WTC11 (cell line): ENCODE measurements around the gene FBXL4. TPM values are rescaled to one million over a fixed set of nuclear protein-coding genes. Genes with fewer than 3 reads are reported as not detected.
"Not testable (repeated sequence)": the region's sequence is repeated elsewhere in the genome, so short reads cannot be mapped to it uniquely, and the experiment has no call there.

Source experiments
- ATAC-seq: fragments of 200-7000 bp; cut with Tn5 transposase; 2 replicates; pipeline ENCODE4 v1.10.0; 2021; ENCODE audit warnings: mild to moderate bottlenecking, moderate library complexity
- CTCF ChIA-PET: fragments of 300-600 bp; sonication (Branson Sonifier 250); formaldehyde crosslinking; loops from one replicate; lab custom pipeline; 2021; ENCODE audit warnings: antibody characterized with exemption; lab: Charles Lee
- POLR2A ChIA-PET: fragments of 350-600 bp; sonication (Branson Sonifier 250); formaldehyde crosslinking; loops from one replicate; lab custom pipeline; 2021; ENCODE audit warnings: antibody characterized with exemption; lab: Charles Lee
- DNase-seq: peaks from one replicate; pipeline ENCODE4 v3.0.0; 2021; ENCODE audit warnings: low spot score
- H3K27ac Mint-ChIP-seq: 2 replicates; pipeline ENCODE4 v1.8.0; 2021; ENCODE audit warnings: mixed read lengths
- H3K27me3 Mint-ChIP-seq: 2 replicates; pipeline ENCODE4 v1.8.0; 2021; ENCODE audit warnings: low read depth, mild to moderate bottlenecking, moderate library complexity, mixed read lengths
- H3K36me3 Mint-ChIP-seq: 2 replicates; pipeline ENCODE4 v1.8.0; 2021; ENCODE audit warnings: mixed read lengths
- H3K4me1 Mint-ChIP-seq: 2 replicates; pipeline ENCODE4 v1.8.0; 2022; ENCODE audit warnings: mixed read lengths
- H3K4me3 Mint-ChIP-seq: 2 replicates; pipeline ENCODE4 v1.8.0; 2021; ENCODE audit warnings: mild to moderate bottlenecking, moderate library complexity, mixed read lengths
- H3K9me3 Mint-ChIP-seq: 2 replicates; pipeline ENCODE4 v1.8.0; 2021; ENCODE audit warnings: mixed read lengths
- CBFB ChIP-seq: sonication (generic); formaldehyde crosslinking; IDR thresholded peaks from 2 replicates; pipeline ENCODE4 v1.8.1; 2022; ENCODE audit warnings: mild to moderate bottlenecking, low read depth, missing genetic modification reagents
- FOXP1 ChIP-seq: sonication (generic); formaldehyde crosslinking; IDR thresholded peaks from 2 replicates; pipeline ENCODE4 v1.8.0; 2022; ENCODE audit warnings: missing genetic modification reagents, mild to moderate bottlenecking, moderate library complexity, borderline replicate concordance
- HMGA2 ChIP-seq: fragments of 250-450 bp; sonication (Bioruptor Pico); IDR thresholded peaks from 2 replicates; pipeline ENCODE4 v1.4.0; 2021; ENCODE audit warnings: mild to moderate bottlenecking, moderate library complexity
- JAZF1 ChIP-seq: fragments of 250-450 bp; sonication (Bioruptor Pico); IDR thresholded peaks from 2 replicates; pipeline ENCODE4 v1.9.0; 2021; ENCODE audit warnings: moderate library complexity, mild to moderate bottlenecking, inconsistent platforms
- NR2C2 ChIP-seq: sonication (generic); formaldehyde crosslinking; IDR thresholded peaks from 2 replicates; pipeline ENCODE4 v1.8.0; 2022; ENCODE audit warnings: mild to moderate bottlenecking, missing genetic modification reagents
- OVOL2 ChIP-seq: fragments of 250-450 bp; sonication (Bioruptor Pico); IDR thresholded peaks from 2 replicates; pipeline ENCODE4 v1.9.0; 2021; ENCODE audit warnings: mild to moderate bottlenecking, borderline replicate concordance
- PRRX2 ChIP-seq: fragments of 250-450 bp; sonication (Bioruptor Pico); IDR thresholded peaks from 2 replicates; pipeline ENCODE4 v1.8.0; 2021; ENCODE audit warnings: mild to moderate bottlenecking
- RORB ChIP-seq: fragments of 250-450 bp; sonication (Bioruptor Pico); IDR thresholded peaks from 2 replicates; pipeline ENCODE4 v1.9.0; 2021; ENCODE audit warnings: mild to moderate bottlenecking
- SMAD3 ChIP-seq: sonication (generic); formaldehyde crosslinking; IDR thresholded peaks from 2 replicates; pipeline ENCODE4 v1.8.0; 2022; ENCODE audit warnings: missing genetic modification reagents, mild to moderate bottlenecking, borderline replicate concordance
- SMAD4 ChIP-seq: sonication (generic); formaldehyde crosslinking; IDR thresholded peaks from 2 replicates; pipeline ENCODE4 v1.8.0; 2022; ENCODE audit warnings: mild to moderate bottlenecking, missing genetic modification reagents
- SP1 ChIP-seq: sonication (generic); formaldehyde crosslinking; conservative IDR thresholded peaks from 2 replicates; pipeline ENCODE4 v1.8.1; 2022; ENCODE audit warnings: missing genetic modification reagents
- TEAD1 ChIP-seq: sonication (generic); formaldehyde crosslinking; IDR thresholded peaks from 2 replicates; pipeline ENCODE4 v1.8.0; 2022; ENCODE audit warnings: mild to moderate bottlenecking, missing genetic modification reagents
- TEAD4 ChIP-seq: sonication (generic); formaldehyde crosslinking; IDR thresholded peaks from 2 replicates; pipeline ENCODE4 v1.8.0; 2022; ENCODE audit warnings: mild to moderate bottlenecking, missing genetic modification reagents
- ZNF263 ChIP-seq: sonication (generic); formaldehyde crosslinking; IDR thresholded peaks from 2 replicates; pipeline ENCODE4 v1.8.1; 2022; ENCODE audit warnings: low read depth, mild to moderate bottlenecking, moderate library complexity, missing genetic modification reagents
- ZNF317 ChIP-seq: sonication (generic); formaldehyde crosslinking; IDR thresholded peaks from 2 replicates; pipeline ENCODE4 v1.8.1; 2023; ENCODE audit warnings: low read depth, mild to moderate bottlenecking, moderate library complexity, missing genetic modification reagents, borderline replicate concordance
- ZNF416 ChIP-seq: fragments of 250-450 bp; sonication (Bioruptor Pico); IDR thresholded peaks from 2 replicates; pipeline ENCODE4 v1.9.0; 2021; ENCODE audit warnings: mild to moderate bottlenecking, inconsistent platforms
- ZNF423 ChIP-seq: fragments of 250-450 bp; sonication (Bioruptor Pico); IDR thresholded peaks from 2 replicates; pipeline ENCODE4 v2.1.2; 2022; ENCODE audit warnings: mild to moderate bottlenecking, moderate library complexity
- total RNA-seq: library from RNA; stranded (reverse); gene quantifications from 3 replicates; pipeline ENCODE4 v1.2.3, GENCODE V29; 2021
- TF ChIP-seq, protein P1 (sequence below): sonication (generic); formaldehyde crosslinking; IDR thresholded peaks from 2 replicates; pipeline ENCODE4 v1.8.1; 2023; ENCODE audit warnings: mild to moderate bottlenecking, missing genetic modification reagents
- TF ChIP-seq, protein P2 (sequence below): sonication (generic); formaldehyde crosslinking; IDR thresholded peaks from 2 replicates; pipeline ENCODE4 v1.8.1; 2023; ENCODE audit warnings: mild to moderate bottlenecking, moderate library complexity, missing genetic modification reagents
- TF ChIP-seq, protein P3 (sequence below): sonication (generic); formaldehyde crosslinking; IDR thresholded peaks from 2 replicates; pipeline ENCODE4 v1.8.1; 2022; ENCODE audit warnings: mild to moderate bottlenecking, moderate library complexity, missing genetic modification reagents
- TF ChIP-seq, protein P4 (sequence below): fragments of 250-450 bp; sonication (Bioruptor Pico); IDR thresholded peaks from 2 replicates; pipeline ENCODE4 v1.9.0; 2021; ENCODE audit warnings: mild to moderate bottlenecking
- TF ChIP-seq, protein P5 (sequence below): sonication (generic); formaldehyde crosslinking; IDR thresholded peaks from 2 replicates; pipeline ENCODE4 v1.8.1; 2023; ENCODE audit warnings: mild to moderate bottlenecking, missing genetic modification reagents, moderate library complexity

The FBXL4 gene
- total RNA-seq, 1 experiment from 2014 or later = 10.3 TPM

DNA sequence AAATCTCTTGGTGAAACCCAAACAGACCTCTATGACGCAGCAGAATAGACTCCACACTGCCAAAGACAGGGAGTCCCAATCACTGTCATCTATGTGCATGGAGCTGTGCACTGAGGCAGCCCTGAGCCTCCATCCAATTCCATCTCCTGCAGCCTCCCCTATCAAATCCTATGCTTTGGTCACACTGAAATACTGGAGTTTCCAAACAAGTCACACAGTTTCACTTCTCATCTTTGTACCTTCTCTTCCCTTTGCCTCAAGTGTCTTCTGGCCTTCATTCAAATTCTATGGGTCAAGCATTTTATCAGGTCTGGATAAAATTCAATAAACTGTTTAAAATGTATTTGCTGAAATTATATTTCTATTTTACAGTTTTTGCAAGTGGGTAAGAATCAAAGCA lies 38.5 kb downstream of the FBXL4 start:
- H3K4me1 Mint-ChIP-seq = no peaks in the 10 kb centered on the region
- TF ChIP-seq ZNF263 (CRISPR knock-in tag) (no peak), ZNF423 (CRISPR knock-in tag) (no peak), HMGA2 (no peak), TEAD1 (CRISPR knock-in tag) (no peak), ZNF317 (CRISPR knock-in tag) (no peak), TEAD4 (no peak), CBFB (CRISPR knock-in tag) (no peak), SMAD4 (CRISPR knock-in tag) (no peak), ZNF416 (CRISPR knock-in tag) (no peak), NR2C2 (no peak), SMAD3 (no peak), PRRX2 (CRISPR knock-in tag) (no peak), RORB (CRISPR knock-in tag) (no peak), OVOL2 (CRISPR knock-in tag) (no peak)
- TF ChIP-seq, protein P1, sequence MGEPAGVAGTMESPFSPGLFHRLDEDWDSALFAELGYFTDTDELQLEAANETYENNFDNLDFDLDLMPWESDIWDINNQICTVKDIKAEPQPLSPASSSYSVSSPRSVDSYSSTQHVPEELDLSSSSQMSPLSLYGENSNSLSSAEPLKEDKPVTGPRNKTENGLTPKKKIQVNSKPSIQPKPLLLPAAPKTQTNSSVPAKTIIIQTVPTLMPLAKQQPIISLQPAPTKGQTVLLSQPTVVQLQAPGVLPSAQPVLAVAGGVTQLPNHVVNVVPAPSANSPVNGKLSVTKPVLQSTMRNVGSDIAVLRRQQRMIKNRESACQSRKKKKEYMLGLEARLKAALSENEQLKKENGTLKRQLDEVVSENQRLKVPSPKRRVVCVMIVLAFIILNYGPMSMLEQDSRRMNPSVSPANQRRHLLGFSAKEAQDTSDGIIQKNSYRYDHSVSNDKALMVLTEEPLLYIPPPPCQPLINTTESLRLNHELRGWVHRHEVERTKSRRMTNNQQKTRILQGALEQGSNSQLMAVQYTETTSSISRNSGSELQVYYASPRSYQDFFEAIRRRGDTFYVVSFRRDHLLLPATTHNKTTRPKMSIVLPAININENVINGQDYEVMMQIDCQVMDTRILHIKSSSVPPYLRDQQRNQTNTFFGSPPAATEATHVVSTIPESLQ = no peak
- TF ChIP-seq, protein P2, sequence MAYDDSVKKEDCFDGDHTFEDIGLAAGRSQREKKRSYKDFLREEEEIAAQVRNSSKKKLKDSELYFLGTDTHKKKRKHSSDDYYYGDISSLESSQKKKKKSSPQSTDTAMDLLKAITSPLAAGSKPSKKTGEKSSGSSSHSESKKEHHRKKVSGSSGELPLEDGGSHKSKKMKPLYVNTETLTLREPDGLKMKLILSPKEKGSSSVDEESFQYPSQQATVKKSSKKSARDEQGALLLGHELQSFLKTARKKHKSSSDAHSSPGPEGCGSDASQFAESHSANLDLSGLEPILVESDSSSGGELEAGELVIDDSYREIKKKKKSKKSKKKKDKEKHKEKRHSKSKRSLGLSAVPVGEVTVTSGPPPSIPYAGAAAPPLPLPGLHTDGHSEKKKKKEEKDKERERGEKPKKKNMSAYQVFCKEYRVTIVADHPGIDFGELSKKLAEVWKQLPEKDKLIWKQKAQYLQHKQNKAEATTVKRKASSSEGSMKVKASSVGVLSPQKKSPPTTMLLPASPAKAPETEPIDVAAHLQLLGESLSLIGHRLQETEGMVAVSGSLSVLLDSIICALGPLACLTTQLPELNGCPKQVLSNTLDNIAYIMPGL = no peak
- TF ChIP-seq, protein P3, sequence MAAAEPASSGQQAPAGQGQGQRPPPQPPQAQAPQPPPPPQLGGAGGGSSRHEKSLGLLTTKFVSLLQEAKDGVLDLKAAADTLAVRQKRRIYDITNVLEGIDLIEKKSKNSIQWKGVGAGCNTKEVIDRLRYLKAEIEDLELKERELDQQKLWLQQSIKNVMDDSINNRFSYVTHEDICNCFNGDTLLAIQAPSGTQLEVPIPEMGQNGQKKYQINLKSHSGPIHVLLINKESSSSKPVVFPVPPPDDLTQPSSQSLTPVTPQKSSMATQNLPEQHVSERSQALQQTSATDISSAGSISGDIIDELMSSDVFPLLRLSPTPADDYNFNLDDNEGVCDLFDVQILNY (CRISPR knock-in tag) = no peak
- TF ChIP-seq, protein P4, sequence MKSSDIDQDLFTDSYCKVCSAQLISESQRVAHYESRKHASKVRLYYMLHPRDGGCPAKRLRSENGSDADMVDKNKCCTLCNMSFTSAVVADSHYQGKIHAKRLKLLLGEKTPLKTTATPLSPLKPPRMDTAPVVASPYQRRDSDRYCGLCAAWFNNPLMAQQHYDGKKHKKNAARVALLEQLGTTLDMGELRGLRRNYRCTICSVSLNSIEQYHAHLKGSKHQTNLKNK (CRISPR knock-in tag) = no peak
- TF ChIP-seq, protein P5, sequence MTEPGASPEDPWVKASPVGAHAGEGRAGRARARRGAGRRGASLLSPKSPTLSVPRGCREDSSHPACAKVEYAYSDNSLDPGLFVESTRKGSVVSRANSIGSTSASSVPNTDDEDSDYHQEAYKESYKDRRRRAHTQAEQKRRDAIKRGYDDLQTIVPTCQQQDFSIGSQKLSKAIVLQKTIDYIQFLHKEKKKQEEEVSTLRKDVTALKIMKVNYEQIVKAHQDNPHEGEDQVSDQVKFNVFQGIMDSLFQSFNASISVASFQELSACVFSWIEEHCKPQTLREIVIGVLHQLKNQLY (CRISPR knock-in tag) = no peak
- no peak for ATAC-seq
- no peaks in the 10 kb centered on the region; the same call in 1 of the 2 replicates for H3K27me3 Mint-ChIP-seq
- no peak for DNase-seq
- no peak overlapping the region for H3K4me3 Mint-ChIP-seq
- H3K9me3 Mint-ChIP-seq = peaks cover 33% of the 10 kb centered on the region
- H3K36me3 Mint-ChIP-seq = peaks cover 55% of the 10 kb centered on the region
- H3K27ac Mint-ChIP-seq = no peak overlapping the region
- ChIA-PET POLR2A (no interaction called here), CTCF (no interaction called here)

DNA sequence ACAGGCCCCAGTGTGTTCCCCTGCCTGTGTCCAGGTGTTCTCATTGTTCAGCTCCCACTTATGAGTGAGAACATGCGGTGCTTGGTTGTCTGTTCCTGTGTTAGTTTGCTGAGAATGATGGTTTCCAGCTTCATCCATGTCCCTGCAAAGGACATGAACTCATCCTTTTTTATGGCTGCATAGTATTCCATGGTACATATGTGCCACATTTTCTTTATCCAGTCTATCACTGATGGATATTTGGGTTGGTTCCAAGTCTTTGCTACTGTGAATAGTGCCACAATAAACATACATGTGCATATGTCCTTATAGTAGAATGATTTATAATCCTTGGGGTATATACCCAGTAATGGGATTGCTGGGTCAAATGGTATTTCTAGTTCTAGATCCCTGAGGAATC lies 41.4 kb downstream of the FBXL4 start:
- POLR2A ChIA-PET, ATAC-seq, H3K27me3 Mint-ChIP-seq, DNase-seq, CTCF ChIA-PET, H3K4me3 Mint-ChIP-seq, H3K4me1 Mint-ChIP-seq, H3K27ac Mint-ChIP-seq: not testable (repeated sequence)
- peaks cover 32% of the 10 kb centered on the region for H3K36me3 Mint-ChIP-seq
- peaks cover 10% of the 10 kb centered on the region for H3K9me3 Mint-ChIP-seq

DNA sequence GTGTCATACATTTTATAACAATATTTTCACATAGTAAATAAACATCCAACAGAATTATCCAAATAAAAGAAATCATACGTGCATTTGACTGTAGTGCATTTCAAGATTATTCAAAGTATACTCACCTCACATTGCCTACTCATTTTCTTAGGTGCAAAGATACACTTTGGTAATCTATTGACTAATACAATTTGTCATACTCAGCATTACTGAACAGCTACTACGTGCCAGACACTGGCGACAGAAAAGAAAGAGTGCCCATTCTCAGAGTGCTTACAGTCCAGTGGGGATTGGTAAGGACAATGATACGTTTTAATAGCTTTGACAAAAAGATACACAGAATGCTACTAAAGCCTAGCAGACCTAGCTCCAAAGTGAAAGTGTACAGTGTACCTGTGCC lies 42.0 kb downstream of the FBXL4 start:
- CTCF ChIA-PET = no interaction called here
- DNase-seq (no peak), ATAC-seq (no peak)
- no peak for TF ChIP-seq JAZF1 (CRISPR knock-in tag)
- TF ChIP-seq ZNF416 (CRISPR knock-in tag) = no peak
- TF ChIP-seq SP1 = no peak
- TF ChIP-seq FOXP1 = no peak
- TF ChIP-seq, protein P4 (CRISPR knock-in tag) = no peak
- Mint-ChIP-seq H3K36me3 (peaks cover 27% of the 10 kb centered on the region), H3K27me3 (no peaks in the 10 kb centered on the region), H3K4me1 (no peaks in the 10 kb centered on the region), H3K9me3 (peaks cover 9% of the 10 kb centered on the region; the same call in 1 of the 2 replicates), H3K27ac (no peak overlapping the region), H3K4me3 (no peak overlapping the region)
- POLR2A ChIA-PET = no interaction called here
